ENCODE results near the gene SYT7.

GRCh38 chr11:61475433-61475832 lies 105.4 kb downstream of the SYT7 start:
- no peak for TF ChIP-seq CTCF (IDR thresholded peaks at IDR 0.05)
- no peak for TF ChIP-seq POLR2A (IDR thresholded peaks at IDR 0.05)

All from thyroid gland (tissue), 4 donors.